Hepatocyte (in vitro differentiated cells): ENCODE results near the gene GLS. TPM values are rescaled to one million over a fixed set of nuclear protein-coding genes. Genes with fewer than 3 reads are reported as not detected.

Experiments used
- DNase-seq: peaks from one replicate; pipeline ENCODE4 v3.0.0-alpha.2; 2016; ENCODE audit warnings: low spot score
- H2AFZ ChIP-seq: fragments of 200-600 bp; sonication (generic); 2 replicates; pipeline ENCODE4 v1.6.0; 2016; ENCODE audit warnings: antibody characterized with exemption, mild to moderate bottlenecking
- H3K27ac ChIP-seq: fragments of 200-600 bp; sonication (generic); 2 replicates; pipeline ENCODE4 v1.5.1; 2016; ENCODE audit warnings: mild to moderate bottlenecking
- H3K27me3 ChIP-seq: fragments of 200-600 bp; sonication (generic); 2 replicates; pipeline ENCODE4 v1.6.1; 2016
- H3K36me3 ChIP-seq: fragments of 200-600 bp; sonication (generic); replicated peaks from 2 replicates; pipeline ENCODE4 v1.5.1; 2016; ENCODE audit warnings: low read depth; ENCODE audit not compliant: insufficient read depth
- H3K4me1 ChIP-seq: fragments of 200-600 bp; sonication (generic); 2 replicates; pipeline ENCODE4 v1.5.1; 2016; ENCODE audit warnings: mild to moderate bottlenecking, moderate library complexity; ENCODE audit not compliant: insufficient read depth
- H3K4me2 ChIP-seq: fragments of 200-600 bp; sonication (generic); 2 replicates; pipeline ENCODE4 v1.6.0; 2016
- H3K4me3 ChIP-seq: fragments of 200-600 bp; sonication (generic); 2 replicates; pipeline ENCODE4 v1.5.1; 2016; ENCODE audit warnings: mild to moderate bottlenecking
- H3K79me2 ChIP-seq: fragments of 200-600 bp; sonication (generic); 2 replicates; pipeline ENCODE4 v1.6.0; 2017; ENCODE audit warnings: mild to moderate bottlenecking
- H3K9me2 ChIP-seq: fragments of 200-600 bp; sonication (generic); replicated peaks from 2 replicates; pipeline ENCODE4 v1.6.0; 2017; ENCODE audit warnings: mild to moderate bottlenecking; ENCODE audit not compliant: insufficient read depth
- H3K9me3 ChIP-seq: fragments of 200-600 bp; sonication (generic); 2 replicates; pipeline ENCODE4 v1.5.1; 2016; ENCODE audit warnings: low read depth, mild to moderate bottlenecking
- H4K20me1 ChIP-seq: fragments of 200-600 bp; sonication (generic); 2 replicates; pipeline ENCODE4 v1.6.0; 2016; ENCODE audit warnings: mild to moderate bottlenecking; ENCODE audit not compliant: insufficient read depth, poor library complexity, severe bottlenecking
- EZH2 ChIP-seq: fragments of 200-600 bp; sonication (generic); IDR thresholded peaks from 2 replicates; pipeline ENCODE4 v1.6.1; 2016; ENCODE audit warnings: antibody characterized with exemption, mild to moderate bottlenecking, borderline replicate concordance
- EZH2phosphoT487 ChIP-seq: fragments of 200-600 bp; sonication (generic); IDR thresholded peaks from one replicate; pipeline ENCODE4 v1.6.1; 2018; ENCODE audit warnings: antibody characterized with exemption, mild to moderate bottlenecking, low read depth, moderate library complexity; ENCODE audit not compliant: unreplicated experiment, severe bottlenecking
- WGBS: methylation state at CpG from one replicate; pipeline ENCODE4 v1.1.6; 2016; ENCODE audit warnings: low lambda C conversion rate; ENCODE audit errors: missing lambda C conversion rate; 5-methylcytosine and 5-hydroxymethylcytosine counted together
- polyA plus RNA-seq: library from polyadenylated mRNA; unstranded; fragments of >200 nt; fragmentation: Nextera tagmentation; extraction: Ambion mirVana; gene quantifications from 2 replicates; pipeline ENCODE4 v1.2.1, GENCODE V29; 2016
- total RNA-seq: library from RNA; depleted of rRNA; stranded (reverse); fragments of >200 nt; gene quantifications from 2 replicates; pipeline ENCODE4 v1.2.3, GENCODE V29; 2014
- TF ChIP-seq, protein P1 (sequence below): fragments of 200-600 bp; sonication (generic); IDR thresholded peaks from 2 replicates; pipeline ENCODE4 v1.5.1; 2016; ENCODE audit warnings: antibody characterized with exemption, mild to moderate bottlenecking; ENCODE audit not compliant: poor library complexity

The GLS gene
- total and polyA plus RNA-seq, 2 experiments from 2014 or later, result 78.8 to 460 TPM

GRCh38 chr2:191013682-191013931, 133.0 kb downstream of the GLS start:
- Histone ChIP-seq H3K4me1 (peaks cover 17% of the 10 kb centered on the region), H3K9me3 (no peaks in the 10 kb centered on the region)
- TF ChIP-seq EZH2, result no peak
- TF ChIP-seq EZH2phosphoT487, result no peak
- TF ChIP-seq, protein P1, sequence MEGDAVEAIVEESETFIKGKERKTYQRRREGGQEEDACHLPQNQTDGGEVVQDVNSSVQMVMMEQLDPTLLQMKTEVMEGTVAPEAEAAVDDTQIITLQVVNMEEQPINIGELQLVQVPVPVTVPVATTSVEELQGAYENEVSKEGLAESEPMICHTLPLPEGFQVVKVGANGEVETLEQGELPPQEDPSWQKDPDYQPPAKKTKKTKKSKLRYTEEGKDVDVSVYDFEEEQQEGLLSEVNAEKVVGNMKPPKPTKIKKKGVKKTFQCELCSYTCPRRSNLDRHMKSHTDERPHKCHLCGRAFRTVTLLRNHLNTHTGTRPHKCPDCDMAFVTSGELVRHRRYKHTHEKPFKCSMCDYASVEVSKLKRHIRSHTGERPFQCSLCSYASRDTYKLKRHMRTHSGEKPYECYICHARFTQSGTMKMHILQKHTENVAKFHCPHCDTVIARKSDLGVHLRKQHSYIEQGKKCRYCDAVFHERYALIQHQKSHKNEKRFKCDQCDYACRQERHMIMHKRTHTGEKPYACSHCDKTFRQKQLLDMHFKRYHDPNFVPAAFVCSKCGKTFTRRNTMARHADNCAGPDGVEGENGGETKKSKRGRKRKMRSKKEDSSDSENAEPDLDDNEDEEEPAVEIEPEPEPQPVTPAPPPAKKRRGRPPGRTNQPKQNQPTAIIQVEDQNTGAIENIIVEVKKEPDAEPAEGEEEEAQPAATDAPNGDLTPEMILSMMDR, result no peak

DNA sequence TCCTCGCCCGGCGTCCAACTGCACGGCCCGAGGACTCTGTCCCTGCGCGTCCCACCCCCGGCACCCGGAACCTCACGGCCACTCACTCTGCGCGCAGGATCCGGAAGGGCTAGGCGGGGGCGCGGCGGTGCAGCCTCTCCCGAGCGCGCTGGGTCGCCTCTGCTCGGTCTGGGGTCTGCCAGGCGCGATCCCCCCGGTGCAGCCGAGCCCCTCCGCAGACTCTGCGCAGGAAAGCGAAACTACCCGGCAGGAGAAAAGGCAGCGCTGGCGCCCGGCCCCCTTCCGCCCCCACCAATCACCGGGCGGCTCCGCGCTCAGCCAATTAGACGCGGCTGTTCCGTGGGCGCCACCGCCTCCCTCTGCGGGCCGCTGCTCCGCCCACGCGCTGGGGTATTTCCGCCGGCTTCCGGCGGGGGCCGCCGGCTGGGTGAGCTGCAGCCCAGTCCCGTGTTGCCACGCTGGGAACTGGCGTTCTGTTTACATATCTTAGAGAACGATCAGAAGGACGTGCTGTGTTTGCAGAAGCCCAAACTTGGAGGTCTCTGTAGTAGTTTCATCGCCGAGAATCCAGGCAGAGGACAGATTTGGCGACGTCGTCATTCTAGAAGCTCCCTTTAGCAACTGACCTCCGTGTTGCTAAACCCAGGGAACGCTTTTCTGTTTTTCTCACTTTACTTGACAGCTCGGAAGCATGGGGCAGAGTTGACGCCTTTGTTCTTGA, 133.5 kb downstream of the GLS start, which contains the start of gene STAT1:
Gene STAT1, minus strand, starts transcription at position 240 of the 721 bp plus-strand sequence. CDS start 4,168 bp downstream, outside the sequence.
- WGBS, result 1% methylated on average over 50 of the region's 68 CpGs
- Histone ChIP-seq H3K79me2 (peaks cover 35% of the 10 kb centered on the region), H3K9me2 (no peaks in the 10 kb centered on the region), H2AFZ (peak within 1 kb of the TSS; percentile 61), H3K4me2 (peak within 1 kb of the TSS; percentile 89), H3K27me3 (no peaks in the 10 kb centered on the region), H3K36me3 (no peaks in the 10 kb centered on the region), H3K4me1 (peaks cover 17% of the 10 kb centered on the region), H3K9me3 (no peaks in the 10 kb centered on the region), H3K4me3 (peak within 1 kb of the TSS; percentile 59), H3K27ac (peak within 1 kb of the TSS; percentile 91), H4K20me1 (peaks cover 4% of the 10 kb centered on the region)
- TF ChIP-seq, protein P1, result no peak
- no peak for TF ChIP-seq EZH2phosphoT487
- no peak for TF ChIP-seq EZH2
- DNase-seq, result peak; percentile 98

More at GRCh38 chr2:191013682-191013931, 133.0 kb downstream of the GLS start:
- Histone ChIP-seq H2AFZ (peak overlapping the region; percentile 61), H4K20me1 (peaks cover 4% of the 10 kb centered on the region), H3K4me2 (peak overlapping the region; percentile 89), H3K4me3 (peak overlapping the region; percentile 59), H3K9me2 (no peaks in the 10 kb centered on the region), H3K36me3 (no peaks in the 10 kb centered on the region), H3K79me2 (peaks cover 35% of the 10 kb centered on the region), H3K27me3 (no peaks in the 10 kb centered on the region), H3K27ac (peak overlapping the region; percentile 91)
- DNase-seq, result no peak
- WGBS, result under 1% methylated on average over 14 of the region's 14 CpGs

- peak overlapping the region; percentile 55 for H2AFZ ChIP-seq
- H3K9me2 ChIP-seq, result no peaks in the 10 kb centered on the region
- no peaks in the 10 kb centered on the region for H3K27me3 ChIP-seq
- no peaks in the 10 kb centered on the region for H3K36me3 ChIP-seq
- no peak for TF ChIP-seq EZH2
- TF ChIP-seq, protein P1, result no peak
- DNase-seq, result no peak
- WGBS, result 39% methylated on average over 4 of the region's 4 CpGs
- peaks cover 4% of the 10 kb centered on the region for H4K20me1 ChIP-seq
- H3K27ac ChIP-seq, result peak overlapping the region; percentile 91
- peaks cover 35% of the 10 kb centered on the region for H3K79me2 ChIP-seq
- H3K9me3 ChIP-seq, result no peaks in the 10 kb centered on the region
- peak overlapping the region; percentile 73 for H3K4me2 ChIP-seq
- peak overlapping the region; percentile 9 for H3K4me3 ChIP-seq
- H3K4me1 ChIP-seq, result peaks cover 17% of the 10 kb centered on the region
Observed at GRCh38 chr2:191014653-191015020, 134.0 kb downstream of the GLS start.

Other genes starting within 250 kb of the GLS start
- gene NAB1, start 231.7 kb upstream of the GLS start, total RNA-seq, result 41.8 and 46.6 TPM in 2 replicates
- 9.9 and 10.1 TPM in 2 replicates for gene NAB1, start 231.7 kb upstream of the GLS start, polyA plus RNA-seq
- gene STAT1, start 133.3 kb downstream of the GLS start, total RNA-seq, result 102 and 124 TPM in 2 replicates
- gene STAT1, start 133.3 kb downstream of the GLS start, polyA plus RNA-seq, result 53.3 and 70.9 TPM in 2 replicates